GM18870 (cell line): ENCODE results near the gene DDX23.

Experiments
- ATAC-seq: cut with Tn5 transposase; IDR thresholded peaks from one replicate; pipeline ENCODE4 v1.9.1; 2021; ENCODE audit warnings: moderate library complexity; ENCODE audit not compliant: unreplicated experiment

DDX23 gene

DNA sequence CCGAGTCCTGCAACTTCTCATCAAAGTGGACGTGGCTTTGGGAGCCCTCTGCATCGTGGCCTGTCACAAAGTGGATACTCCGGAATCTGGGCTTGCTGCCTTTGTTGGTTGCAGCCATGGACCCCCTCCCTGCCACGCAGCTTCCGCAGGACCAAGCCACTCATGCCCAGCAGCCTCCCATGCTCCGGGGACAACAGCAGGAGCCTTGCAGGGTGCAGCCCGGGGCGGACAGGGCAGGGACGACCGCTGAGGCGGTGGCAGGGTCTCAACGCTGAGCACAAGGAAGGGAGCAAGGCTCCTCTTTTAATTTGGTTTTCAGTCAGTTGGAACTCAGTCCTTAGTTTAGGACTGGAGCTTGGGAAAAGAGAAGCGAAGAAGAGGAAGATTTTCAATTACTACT is 51.0 kb downstream of the DDX23 start:
- no peak for ATAC-seq

- ATAC-seq: no peak
Measured at GRCh38 chr12:48800457-48800856, 51.5 kb downstream of the DDX23 start.

DNA sequence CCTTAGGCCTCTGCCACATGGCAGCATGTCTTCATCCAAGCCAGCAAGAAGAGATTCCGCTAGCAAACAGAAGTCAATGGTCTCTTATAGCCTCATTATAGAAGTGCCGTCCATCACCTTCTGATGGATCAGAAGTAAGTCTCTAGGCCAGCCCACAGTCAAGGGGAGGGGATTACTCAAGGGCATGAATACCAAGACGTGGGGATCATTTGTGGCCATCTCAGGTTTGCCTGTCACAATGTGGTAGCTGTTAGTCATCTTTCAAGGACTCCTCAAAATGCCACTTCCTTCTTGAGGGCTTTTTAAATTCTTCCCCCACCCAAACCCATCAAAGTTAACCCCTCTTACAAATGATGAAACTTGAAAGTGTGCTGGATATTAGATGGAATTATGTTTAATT is 55.0 kb downstream of the DDX23 start:
- no peak for ATAC-seq

DNA sequence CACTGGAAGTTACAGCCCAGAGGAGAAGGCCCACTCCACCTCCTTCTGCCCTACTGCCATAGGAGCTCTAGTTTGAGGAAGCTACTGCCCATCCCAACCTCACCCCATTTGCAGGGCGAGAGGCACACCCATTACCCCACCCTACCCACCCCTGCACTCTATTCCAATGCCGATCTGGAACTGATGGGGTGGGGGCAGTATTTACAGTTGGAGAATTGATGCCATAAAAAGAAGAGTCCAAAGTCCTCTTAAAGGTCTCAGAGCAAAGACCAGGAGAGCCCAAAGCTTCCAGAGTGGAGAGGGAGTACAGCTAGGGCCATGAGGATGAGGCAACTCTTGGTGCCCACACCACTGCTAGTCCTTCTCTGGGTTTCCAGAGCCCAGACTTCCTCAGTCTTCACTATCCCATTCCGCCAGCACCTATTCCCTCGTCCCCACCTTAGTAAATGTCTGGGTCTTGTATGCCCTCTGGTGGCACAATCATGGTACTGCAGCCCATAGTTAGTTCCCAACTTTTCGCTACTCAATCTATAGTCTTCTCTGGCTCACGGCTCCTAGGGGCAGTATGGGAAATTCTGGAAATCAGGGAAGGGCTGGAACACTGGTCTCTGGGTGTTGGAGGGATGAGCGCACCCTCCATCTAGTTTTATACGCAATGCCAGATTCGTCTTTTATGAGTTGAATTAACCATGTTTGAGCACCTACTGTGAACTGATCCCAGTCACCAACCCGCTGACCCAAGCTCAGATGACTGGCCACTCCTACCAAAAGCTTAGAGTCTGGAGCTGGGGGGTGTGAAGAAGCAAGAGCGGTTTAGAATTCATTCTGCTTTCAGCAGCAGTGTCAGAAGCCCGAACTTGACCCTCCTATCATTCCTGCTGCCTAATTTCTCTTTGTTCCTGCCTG is 56.2 kb downstream of the DDX23 start:
- ATAC-seq: no peak

GRCh38 chr12:48794870-48795269 is 57.1 kb downstream of the DDX23 start:
- no peak for ATAC-seq

DNA sequence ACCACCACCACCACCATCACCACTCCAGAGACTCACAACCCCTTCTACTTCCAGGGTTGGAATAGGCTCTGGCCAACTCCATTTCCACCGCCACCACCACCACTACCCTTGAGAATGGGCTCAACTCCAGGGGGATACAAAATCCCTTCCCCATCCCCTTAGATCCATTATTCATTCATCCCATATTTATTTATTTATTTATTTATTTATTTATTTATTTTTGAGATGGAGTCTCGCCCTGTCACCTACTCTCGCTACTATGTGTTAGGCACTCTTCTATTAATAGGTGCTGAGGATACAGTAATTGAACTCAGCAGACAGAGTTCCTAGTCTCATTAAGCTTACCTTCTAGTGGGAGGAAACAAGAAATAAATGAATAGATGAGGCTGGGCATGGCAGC is 58.3 kb downstream of the DDX23 start:
- ATAC-seq: no peak

- ATAC-seq: no peak
Measured at GRCh38 chr12:48789858-48790326, 62.1 kb downstream of the DDX23 start.

DNA sequence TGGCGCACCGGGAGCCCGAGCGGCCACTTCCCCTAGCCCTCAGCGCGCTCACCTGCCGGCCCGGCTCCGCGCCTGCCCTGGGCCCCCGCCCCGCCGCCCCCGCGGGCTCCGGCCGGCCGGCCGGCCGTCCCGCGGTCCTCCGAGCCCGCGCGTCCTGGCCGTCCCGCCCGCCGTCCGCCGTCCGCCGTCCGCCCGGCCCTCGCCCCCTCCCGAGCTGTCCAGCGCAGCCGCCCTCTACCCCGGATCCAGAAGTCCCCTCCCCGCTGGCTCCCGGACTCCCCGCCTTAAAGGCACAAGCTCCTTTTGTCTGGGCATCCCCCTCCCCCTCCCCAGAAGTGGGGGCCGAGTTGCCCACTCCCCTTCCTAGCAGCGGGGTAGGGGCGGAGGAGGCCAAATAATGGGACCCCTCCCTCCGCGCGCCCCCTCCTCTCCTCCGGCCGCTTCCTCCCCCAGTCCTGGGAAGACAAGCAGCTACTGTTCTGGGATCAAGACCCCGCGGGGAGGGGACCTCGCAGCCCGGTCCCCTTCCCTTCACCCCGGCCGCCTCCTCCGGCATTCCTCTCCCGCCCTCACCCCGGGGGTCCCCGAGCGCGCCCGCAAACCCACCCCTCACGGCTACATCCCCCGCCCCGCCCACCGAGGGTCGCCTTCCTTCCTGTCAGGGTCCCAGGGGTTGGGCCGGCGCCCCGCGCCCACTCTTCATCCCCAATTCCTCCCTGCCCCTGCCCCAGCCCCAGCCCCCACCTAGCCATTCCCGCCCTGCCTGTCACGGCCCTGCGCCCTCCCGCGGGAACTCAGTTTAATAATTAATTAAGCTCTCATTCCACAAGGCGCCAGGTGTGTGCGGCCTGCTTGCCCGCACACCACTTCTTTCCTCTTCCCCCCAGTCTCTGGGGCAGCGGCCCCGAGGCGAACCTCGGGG is 62.8 kb downstream of the DDX23 start, which contains the start of gene ADCY6:
Gene ADCY6 (minus strand): TSS at position 236 of the 922 bp plus-strand sequence. CDS start 5,655 bp downstream, outside the sequence.
- no peak for ATAC-seq

DNA sequence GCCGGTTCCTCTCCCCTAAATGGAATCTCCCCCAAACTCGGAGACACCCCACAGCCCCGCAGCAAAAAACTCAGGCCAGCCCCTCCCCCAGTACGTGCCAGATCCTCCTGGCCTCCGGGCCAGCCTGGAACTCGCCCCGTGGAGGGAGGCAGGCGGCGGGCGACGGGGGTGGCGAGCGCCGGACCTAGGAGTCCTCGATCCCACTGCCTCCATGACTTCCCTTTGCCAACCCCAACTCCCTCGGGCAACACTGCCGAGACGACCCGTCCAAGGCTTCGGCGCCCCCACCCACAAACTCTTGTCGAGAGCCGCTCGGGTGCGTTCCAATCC is 63.5 kb downstream of the DDX23 start:
- no peak for ATAC-seq

DNA sequence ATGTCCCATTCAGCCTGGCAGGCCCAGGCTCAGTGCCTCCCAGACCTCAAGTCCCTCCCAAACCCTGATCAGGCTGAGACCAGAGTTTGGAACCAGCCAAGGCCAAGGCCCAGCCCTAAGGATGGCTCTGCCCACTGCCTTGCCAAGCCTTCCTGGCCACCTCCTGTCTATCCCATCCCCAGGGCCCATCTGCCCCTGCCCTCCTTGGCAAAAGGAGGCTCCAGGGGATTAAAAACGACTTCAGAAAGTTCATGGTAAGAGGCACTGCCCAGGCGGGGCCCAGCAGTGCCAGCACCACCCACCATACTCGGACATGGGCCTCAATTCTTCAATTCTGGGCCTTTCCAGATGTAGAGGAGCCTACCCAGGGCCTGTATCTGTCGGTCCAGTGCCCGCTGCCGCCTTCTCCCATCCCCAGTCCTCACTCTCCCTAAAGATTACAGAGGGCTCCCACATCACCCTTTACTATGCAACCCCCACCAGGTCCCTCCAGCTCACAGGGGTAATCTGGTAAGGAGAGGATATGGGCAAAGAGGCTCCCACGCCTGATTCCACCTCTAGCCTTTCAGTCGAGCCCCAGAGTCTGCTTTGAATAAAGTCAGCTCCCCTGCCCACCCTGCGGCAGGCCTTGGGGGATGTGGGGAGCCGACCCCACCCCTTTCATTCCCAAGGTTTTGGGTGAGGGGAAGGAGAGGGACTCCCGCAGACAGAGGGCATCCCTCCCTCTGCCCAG is 64.0 kb downstream of the DDX23 start:
- ATAC-seq: no peak

DNA sequence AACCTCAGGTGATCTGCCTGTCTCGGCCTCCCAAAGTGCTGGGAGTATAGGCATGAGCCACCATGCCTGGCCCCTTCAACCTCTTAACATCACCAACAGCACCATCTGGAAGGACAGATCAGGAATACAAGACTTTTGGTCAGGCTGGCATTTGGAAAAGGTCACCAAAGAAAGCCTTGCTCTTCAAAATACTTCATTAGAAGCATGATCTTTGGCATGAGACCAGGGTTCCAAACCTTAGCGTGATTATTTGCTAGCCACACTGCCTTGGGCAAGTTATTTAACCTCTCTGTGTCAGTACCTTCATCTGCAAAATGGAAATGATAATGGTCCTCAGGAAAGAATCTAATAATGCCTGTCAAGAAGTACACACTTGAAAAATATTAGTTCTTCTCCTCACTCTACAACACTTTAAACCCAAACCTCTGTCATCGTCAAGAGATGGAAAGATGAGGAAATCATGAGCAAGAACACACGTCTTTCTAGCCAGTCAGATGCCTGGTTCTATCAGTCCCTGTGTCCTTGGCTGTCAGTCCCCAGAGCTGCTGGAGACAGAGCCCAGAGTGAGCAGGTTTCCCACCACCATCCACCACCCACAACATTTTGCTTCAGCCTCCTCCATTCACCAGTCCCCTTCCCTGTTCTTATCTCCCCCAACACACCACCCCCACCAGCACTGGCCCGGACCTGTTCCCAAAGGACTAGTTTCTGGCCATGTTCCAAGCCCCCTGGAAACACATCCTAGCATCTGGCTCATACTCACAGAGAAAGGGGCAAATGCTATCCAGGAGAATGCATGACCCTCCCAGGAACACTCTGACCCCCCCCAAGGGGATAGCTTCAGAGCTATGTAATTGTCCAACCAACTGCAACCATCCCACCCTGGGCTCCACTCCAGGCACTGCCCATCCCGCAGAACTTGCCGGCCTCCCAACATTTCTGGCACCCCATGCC is 65.1 kb downstream of the DDX23 start:
- no peak for ATAC-seq

GRCh38 chr12:48783432-48783831 is 68.5 kb downstream of the DDX23 start:
- ATAC-seq: no peak

DNA sequence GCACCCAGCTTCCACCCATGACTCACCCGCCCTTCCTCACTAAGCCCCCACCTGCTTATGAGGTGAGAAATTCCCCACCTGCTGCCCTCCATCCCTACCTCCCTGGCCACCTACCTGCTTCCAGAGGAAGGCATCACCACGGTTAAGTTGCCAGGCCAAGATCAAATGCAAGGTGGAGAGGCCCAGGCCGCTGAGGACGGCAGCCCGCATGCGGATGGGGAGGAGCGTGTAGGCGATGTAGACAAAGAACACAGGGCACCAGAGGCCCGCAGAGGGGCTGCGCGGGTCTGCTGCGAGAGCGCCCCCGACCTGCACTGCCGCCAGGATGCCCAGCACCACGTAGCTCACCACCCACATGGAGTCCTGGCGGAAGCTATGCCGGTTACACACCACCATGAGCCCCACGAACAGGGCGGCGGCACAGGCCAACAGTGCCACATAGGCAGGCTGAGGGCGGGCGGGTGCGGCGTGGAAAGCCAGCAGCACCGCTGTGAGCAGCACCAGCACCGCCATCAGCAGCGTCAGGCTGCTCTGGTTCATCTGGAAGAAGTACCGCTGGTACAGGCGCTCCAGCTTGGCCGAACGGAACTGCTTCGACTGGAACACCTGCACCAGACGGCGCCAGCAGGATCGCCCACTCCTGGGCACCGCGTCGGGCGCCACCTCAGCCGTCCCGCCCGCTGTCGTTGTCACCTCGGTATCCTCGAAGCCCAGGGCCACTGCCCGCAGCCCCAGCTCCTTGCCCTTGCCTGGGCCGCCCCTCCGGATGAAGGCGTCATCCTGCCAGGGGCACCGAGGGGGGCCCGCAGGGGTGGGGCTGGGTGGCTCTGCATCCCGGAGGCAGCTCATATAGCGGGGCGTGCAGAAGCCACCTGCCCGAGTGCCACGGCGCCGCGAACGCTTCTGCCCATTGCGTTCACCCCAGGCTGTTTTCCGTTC is 69.2 kb downstream of the DDX23 start:
- no peak for ATAC-seq

DNA sequence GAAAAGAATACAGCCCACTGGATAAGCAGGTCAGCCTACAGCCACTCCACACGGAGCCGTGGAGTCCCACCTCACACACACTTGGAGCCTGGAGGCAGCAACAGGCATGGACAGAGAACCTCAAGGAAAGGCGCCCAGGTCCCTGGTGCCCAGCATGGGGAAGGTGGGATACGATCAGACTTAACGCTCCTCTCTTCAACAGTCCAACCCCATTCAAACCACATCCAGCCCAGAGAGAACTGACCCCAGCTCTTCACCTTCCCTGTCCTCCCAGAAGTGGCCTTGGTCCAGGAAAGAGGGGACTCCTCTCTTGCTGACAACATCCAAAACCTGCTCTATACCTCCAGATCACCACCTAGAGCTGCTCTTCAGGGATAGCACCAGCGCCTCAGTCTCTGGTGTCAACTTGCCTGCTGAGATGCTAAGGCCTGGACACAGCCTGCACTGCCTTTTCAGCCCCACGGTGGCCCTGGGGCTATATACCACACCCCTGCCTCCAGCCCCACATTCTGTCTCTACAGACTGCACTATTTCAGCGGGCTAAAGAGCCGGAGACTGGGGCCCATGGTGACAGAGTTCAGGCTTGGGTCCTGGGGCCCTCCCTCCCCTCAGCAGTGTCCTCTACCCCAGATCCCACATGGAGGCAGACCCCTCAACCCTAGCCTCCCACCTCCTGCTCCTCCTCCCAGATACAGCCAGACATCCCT is 70.1 kb downstream of the DDX23 start:
- no peak for ATAC-seq

DNA sequence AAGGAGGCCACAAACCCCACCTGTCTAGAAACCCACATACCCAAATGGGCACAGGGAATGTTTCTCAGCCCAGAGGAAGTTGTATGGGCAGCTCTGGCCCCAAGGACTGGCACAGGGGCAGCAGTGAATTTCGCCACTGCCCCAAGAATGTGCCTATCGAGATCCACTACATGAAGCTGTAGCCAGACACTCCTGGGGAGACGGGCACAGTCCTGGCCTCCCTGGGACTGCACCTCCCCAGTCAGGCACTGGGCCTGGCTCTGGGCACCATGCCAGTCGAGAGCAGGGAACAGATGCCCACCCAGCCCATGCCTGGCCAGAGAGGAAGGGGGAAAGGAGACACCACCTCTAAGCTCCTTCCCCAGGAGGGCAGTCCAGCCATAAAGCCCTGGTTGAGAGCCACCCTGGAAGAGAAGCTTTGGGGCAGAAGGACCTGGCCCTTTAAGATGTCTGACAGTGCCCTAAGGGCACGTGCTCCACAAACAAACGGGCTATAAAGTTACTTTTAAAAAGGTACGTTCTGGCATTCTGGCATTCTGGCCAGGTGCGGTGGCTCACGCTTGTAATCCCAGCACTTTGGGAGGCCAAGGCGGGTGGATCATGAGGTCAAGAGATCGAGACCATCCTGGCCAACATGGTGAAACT is 71.5 kb downstream of the DDX23 start:
- no peak for ATAC-seq

GRCh38 chr12:48779869-48780268 is 72.1 kb downstream of the DDX23 start:
- no peak for ATAC-seq
